ENCODE data around the gene C9orf152. TPM values are rescaled to one million over a fixed set of nuclear protein-coding genes. Genes with fewer than 3 reads are reported as not detected.

The C9orf152 gene
- total and polyA plus RNA-seq, 2 of the 13 experiments (the other 11 are each of a cell fraction or from before 2014, with no cell fraction given) = 0.24 to 0.48 TPM

DNA sequence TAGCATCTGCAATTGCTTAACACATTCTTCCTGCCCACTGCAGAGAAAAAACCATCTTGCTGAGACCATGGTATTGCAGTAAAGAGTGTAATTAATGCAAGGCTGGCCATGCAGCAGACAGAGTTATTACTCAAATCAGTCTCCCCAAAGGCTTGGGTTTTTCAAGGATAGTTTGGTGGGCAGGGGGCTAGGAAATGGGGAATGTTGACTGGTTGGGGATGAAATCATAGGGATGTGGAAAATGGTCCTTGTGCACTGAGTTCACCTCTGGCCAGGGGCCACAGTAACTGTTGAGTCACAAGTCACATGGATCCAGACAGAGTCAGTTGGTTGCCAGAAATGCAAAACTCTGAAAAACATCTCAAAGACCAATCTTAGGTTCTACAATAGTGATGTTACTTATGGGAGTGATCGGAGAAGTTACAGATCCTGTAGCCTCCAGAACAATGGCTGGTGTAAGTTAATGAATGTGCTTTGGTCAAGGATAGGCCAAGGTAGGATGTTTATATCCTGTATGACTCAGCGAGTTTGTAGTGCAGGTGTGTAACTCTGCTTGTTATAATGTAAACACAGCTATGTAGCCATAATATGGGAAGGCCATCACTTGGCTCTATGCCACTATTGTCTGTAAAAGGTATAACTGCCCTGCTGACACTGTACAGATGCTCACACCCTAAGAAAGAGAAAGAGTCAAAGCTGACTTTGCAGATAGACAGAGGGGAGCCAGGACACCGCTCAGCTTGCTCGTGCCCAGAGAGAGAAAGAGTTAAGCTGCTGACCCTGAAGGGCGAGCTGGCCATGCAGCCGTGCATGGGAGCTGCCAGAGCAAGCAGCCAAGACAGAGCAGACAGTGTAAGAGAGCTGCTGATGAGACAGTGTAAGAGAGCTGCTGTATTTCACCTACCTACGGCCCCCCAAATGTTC lies 27.2 kb downstream of the C9orf152 start (continued):
- TF ChIP-seq, protein P1, sequence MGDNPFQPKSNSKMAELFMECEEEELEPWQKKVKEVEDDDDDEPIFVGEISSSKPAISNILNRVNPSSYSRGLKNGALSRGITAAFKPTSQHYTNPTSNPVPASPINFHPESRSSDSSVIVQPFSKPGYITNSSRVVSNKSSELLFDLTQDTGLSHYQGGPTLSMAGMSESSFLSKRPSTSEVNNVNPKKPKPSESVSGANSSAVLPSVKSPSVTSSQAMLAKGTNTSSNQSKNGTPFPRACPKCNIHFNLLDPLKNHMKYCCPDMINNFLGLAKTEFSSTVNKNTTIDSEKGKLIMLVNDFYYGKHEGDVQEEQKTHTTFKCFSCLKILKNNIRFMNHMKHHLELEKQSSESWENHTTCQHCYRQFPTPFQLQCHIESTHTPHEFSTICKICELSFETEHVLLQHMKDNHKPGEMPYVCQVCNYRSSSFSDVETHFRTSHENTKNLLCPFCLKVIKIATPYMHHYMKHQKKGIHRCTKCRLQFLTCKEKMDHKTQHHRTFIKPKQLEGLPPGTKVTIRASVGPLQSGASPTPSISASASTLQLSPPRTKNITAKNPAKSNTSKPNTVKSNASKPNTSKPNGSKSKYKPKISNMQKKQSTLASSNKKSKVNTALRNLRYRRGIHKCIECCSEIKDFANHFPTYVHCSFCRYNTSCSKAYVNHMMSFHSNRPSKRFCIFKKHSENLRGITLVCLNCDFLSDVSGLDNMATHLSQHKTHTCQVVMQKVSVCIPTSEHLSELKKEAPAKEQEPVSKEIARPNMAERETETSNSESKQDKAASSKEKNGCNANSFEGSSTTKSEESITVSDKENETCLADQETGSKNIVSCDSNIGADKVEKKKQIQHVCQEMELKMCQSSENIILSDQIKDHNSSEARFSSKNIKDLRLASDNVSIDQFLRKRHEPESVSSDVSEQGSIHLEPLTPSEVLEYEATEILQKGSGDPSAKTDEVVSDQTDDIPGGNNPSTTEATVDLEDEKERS (CRISPR knock-in tag; IDR thresholded peaks at IDR 0.05) = peak; percentile 86
- peak; percentile 56; the same call in 1 of the 2 replicates for TF ChIP-seq ZNF792 (CRISPR knock-in tag; IDR thresholded peaks at IDR 0.05)
- TF ChIP-seq TGIF2 (CRISPR knock-in tag; IDR thresholded peaks at IDR 0.05) = no peak
- peak; percentile 19 for TF ChIP-seq DRAP1 (CRISPR knock-in tag; IDR thresholded peaks at IDR 0.05)
- no peak; the same call in 1 of the 2 replicates for TF ChIP-seq RXRA (CRISPR knock-in tag; IDR thresholded peaks at IDR 0.05)
- 0 out of 2 replicates have a peak, but pooled peaks have one; percentile 27 for TF ChIP-seq KDM6A (CRISPR knock-in tag; IDR thresholded peaks at IDR 0.05; ENCODE audit: low read depth)
- peak; percentile 91 for TF ChIP-seq FOXO1 (CRISPR knock-in tag; IDR thresholded peaks at IDR 0.05)
- no peak for TF ChIP-seq SIN3B (IDR thresholded peaks at IDR 0.05; ENCODE audit: low read length)
- TF ChIP-seq ZNF292 (CRISPR knock-in tag; IDR thresholded peaks at IDR 0.05; ENCODE audit: borderline replicate concordance, low read depth) = peak; percentile 71; the same call in 1 of the 2 replicates
- TF ChIP-seq FOXA3 (CRISPR knock-in tag; IDR thresholded peaks at IDR 0.05) = peak; percentile 96
- peak; percentile 61; the same call in 1 of the 2 replicates for TF ChIP-seq ISL2 (CRISPR knock-in tag; IDR thresholded peaks at IDR 0.05)
- TF ChIP-seq, protein P2, sequence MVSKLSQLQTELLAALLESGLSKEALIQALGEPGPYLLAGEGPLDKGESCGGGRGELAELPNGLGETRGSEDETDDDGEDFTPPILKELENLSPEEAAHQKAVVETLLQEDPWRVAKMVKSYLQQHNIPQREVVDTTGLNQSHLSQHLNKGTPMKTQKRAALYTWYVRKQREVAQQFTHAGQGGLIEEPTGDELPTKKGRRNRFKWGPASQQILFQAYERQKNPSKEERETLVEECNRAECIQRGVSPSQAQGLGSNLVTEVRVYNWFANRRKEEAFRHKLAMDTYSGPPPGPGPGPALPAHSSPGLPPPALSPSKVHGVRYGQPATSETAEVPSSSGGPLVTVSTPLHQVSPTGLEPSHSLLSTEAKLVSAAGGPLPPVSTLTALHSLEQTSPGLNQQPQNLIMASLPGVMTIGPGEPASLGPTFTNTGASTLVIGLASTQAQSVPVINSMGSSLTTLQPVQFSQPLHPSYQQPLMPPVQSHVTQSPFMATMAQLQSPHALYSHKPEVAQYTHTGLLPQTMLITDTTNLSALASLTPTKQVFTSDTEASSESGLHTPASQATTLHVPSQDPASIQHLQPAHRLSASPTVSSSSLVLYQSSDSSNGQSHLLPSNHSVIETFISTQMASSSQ (IDR thresholded peaks at IDR 0.05; ENCODE audit: low read depth) = peak; percentile 18; the same call in 1 of the 2 replicates
- TF ChIP-seq, protein P2 (CRISPR knock-in tag; IDR thresholded peaks at IDR 0.05; ENCODE audit: borderline replicate concordance) = peak; percentile 31; the same call in 1 of the 2 replicates
- peak; percentile 84 for TF ChIP-seq SOX13 (IDR thresholded peaks at IDR 0.05)
- TF ChIP-seq SOX13 (CRISPR knock-in tag; conservative IDR thresholded peaks at IDR 0.05 in 1 of 2, IDR thresholded peaks at IDR 0.05 in 1 of 2) = peak in 1 of 2 experiments; percentile 99; a peak in 2 of 4 replicates
- TF ChIP-seq YEATS2 (CRISPR knock-in tag; IDR thresholded peaks at IDR 0.05; ENCODE audit: borderline replicate concordance) = no peak
- no peak for TF ChIP-seq SRSF9 (IDR thresholded peaks at IDR 0.05; ENCODE audit: borderline replicate concordance, insufficient read depth, low read depth, low read length, poor library complexity, severe bottlenecking)

All from HepG2 (cell line).